CD4-positive, alpha-beta T cell treated with Interleukin-1 beta for 1 hour (primary cell): ENCODE results near the gene PLCE1.
"Not testable (repeated sequence)": the region's sequence is repeated elsewhere in the genome, so short reads cannot be mapped to it uniquely, and the experiment has no call there.

ENCODE experiments used
- DNase-seq, 2 donors: peaks; one replicate each; pipeline ENCODE4 v3.0.0-alpha.2; 2020 to 2022

The PLCE1 gene

DNA sequence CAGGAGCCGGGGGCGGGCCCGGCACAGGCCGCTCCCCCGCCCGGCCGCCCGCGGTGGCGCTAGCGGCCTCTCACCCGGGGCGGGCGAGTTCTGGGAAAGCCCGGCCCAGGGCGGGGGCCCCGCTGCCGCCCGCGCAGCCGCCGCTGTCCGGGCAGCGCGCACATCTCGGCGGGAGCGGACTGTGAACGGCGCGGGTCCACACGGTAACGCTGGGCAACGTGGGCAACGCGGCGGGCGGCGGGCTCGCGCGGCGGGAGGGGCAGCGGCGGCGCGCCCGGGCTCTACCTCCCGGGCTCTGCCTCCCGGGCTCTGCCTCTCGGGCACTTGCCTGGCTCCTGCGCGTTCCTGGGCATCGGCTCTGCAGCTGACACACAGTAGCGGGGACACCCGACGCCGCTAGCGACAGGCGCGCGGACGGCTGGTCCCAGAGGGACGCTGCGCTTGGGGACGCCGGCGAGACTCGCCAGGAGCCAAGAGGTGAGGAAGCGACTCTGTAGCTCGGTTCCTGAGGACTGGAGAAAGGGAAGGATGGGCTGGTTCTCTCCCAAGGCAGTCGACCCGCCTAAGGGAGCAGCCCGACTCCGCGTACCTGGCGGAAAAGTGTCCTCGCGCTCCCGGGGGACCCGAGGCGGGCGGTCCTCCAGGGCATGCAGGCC, at the start of gene PLCE1:
Gene PLCE1, plus strand, starts transcription at position 150 of the 656 bp plus-strand sequence. CDS start 37,116 bp downstream, outside the sequence.
- no peak for DNase-seq

DNA sequence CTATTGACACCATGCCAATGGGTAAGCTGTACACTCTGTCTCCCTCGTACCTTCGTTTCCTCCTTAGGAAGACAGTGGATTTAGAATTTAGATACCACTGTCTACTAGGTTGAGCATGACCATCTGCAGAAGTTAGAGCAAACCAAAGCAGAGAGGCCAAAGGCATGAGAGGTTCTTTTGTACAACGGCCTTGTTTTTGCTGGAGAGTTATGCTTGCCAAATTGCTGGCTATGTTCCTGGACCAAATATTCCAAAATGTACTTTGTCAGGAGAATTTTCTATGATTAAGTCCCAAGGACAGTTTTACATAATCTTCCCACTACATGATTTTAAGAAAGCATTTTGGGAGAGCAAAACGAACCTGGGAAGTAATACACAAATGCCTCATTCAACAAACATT, 47.9 kb upstream of the PLCE1 start:
- DNase-seq, result no peak

DNA sequence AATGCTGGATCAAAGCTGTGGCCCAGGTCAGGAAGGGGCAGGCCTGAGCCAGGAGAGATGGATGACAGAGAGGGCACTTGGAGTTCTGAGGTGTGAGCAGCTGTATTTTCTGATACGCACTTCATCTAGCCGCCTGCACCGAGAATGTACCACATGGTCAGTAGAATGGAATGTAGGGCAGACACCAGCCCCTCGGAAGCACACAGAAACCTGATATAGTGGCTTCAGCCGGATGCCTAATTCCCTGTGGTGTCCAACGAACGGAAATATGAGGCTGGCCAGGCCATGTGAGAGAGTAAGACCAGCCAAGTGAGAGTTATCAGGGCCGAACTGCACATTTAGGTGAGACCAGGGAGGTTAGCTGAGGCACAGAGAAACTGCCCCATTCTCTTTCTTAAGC, 46.7 kb upstream of the PLCE1 start:
- no peak for DNase-seq

DNA sequence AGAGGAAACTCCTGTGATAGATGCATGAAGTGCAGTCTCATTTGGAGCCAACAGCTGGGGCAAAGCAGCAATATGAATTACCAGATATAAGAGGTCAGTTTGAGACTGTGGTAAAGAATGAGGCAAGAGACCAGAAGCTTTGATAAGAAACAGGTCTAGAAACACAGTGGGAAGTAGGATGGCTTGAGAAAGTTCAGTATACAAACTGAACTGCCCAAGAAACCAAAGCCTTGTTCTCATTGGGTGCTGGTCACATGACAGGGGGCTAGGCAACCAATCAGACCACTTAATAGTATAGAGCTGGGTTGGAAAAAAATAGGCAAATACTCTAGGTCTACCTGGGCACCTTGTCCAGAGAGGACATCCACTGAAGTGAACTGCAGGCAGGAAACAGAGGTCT, 46.2 kb upstream of the PLCE1 start:
- DNase-seq, result no peak

- DNase-seq, result no peak
These were observed 41.8 kb upstream of the PLCE1 start for GRCh38 chr10:93951905-93952304.

GRCh38 chr10:93954299-93954698, 39.4 kb upstream of the PLCE1 start:
- DNase-seq, result no peak

GRCh38 chr10:93954726-93955363, 38.9 kb upstream of the PLCE1 start:
- no peak for DNase-seq

GRCh38 chr10:93958834-93959233, 34.9 kb upstream of the PLCE1 start:
- no peak for DNase-seq

DNA sequence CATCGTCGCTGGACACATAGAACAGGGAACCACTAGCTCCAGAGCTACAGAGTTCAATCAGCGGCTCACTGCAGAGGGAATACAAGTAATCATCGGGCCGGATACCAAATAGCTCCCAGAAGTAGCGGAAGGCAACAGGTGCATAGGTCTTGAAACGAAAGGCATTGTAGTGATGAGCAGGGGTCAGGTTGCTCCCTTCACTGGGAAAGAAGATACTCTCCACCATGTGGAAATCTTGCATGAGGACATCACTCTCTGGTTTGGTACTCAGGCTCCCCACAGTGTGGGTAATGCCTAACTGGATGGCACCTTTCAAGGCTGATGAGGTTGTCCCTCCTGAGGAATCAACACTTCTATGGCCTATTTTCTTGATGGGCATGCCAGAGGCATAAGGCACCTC, 32.7 kb upstream of the PLCE1 start:
- not testable (repeated sequence) for DNase-seq

DNA sequence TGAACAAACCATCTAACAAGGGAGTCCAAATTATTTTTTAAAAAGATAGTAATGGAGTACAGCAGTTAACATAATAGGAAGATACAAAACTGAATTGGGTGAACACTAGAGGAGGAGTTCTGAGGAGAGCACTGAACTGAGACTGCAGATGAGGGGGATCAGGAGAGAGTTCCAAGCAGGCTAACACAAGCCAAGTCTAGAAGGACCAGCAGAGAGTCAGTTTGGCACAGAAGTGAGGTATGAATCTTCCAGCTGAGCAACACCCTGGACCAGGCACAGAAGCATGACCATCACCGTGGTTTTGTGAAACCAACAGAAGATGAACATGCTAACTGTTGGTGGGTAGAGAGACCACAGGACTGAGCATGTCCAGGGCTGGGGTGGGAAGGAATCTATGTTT, 30.8 kb upstream of the PLCE1 start:
- DNase-seq, result no peak

DNA sequence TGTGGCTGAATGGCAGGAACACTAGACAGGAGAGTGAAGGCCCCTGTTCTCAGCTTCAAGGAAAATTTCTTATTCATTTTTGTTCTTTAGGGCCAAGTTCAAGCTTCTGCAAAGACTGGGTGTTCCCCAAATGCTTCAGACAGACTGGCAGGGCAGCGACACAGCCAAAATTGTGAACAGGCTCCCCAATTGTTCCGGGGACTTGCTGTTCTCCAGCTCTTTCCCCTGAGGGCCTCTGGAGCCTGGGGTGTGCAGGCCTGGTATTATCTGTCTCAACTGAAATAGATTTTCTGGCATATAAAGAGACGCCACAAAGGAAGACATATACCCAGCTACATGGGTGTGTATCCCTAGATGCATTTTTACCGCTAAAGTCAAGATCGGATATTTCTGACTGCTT, 30.3 kb upstream of the PLCE1 start:
- no peak for DNase-seq

DNA sequence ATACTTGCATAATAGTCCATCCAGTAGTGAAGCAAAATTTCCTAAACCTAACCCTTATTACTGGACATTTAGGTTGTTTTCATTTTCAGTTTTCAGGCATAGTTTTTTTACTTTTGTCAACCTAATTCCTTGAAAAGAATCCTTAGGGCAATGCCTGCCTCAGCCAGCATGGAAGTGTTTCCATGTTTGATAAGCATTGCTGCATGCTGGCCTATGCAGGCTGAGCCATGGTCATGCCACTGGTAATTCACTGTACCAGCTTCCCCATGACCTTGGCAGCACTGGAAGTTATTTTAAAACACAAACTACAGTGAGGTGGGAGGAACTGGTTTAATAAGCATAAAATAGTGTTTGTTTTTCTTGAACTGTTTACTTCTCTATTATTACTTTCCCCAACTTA, 27.8 kb upstream of the PLCE1 start:
- no peak for DNase-seq

- no peak for DNase-seq
These were observed 26.0 kb upstream of the PLCE1 start for GRCh38 chr10:93967756-93968155.

DNA sequence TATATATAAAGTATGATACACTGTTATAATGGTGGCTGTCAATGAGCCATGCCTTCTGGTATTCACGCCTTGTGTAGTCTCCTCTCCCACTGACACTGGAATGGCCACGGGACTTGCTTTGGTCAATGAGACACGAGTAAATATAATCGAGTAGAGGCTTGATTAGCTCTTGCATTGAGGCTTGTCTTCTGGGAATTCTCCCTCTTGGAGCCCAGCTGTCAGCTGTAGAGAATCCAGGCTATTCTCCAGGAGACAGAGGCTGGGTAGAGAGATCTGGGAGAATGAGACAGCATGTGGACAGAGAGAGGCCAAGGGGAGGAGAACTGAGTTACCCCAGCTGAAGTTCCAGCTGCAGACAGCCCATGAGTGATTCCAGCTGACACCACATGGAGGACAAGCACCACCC, 25.2 kb upstream of the PLCE1 start:
- no peak for DNase-seq

DNA sequence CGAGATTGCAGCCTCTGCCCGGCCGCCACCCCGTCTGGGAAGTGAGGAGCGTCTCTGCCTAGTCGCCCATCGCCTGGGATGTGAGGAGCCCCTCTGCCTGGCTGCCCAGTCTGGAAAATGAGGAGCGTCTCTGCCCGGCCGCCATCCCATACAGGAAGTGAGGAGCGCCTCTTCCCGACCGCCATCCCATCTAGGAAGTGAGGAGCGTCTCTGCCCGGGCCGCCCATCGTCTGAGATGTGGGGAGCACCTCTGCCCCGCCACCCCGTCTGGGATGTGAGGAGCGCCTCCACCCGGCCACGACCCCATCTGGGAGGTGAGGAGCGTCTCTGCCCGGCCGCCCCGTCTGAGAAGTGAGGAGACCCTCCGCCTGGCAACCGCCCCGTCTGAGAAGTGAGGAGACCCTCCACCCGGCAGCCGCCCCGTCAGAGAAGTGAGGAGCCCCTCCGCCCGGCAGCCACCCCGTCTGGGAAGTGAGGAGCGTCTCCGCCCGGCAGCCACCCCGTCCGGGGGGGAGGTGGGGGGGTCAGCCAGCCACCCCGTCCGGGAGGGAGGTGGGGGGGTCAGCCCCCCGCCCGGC, 23.2 kb upstream of the PLCE1 start:
- DNase-seq, result not testable (repeated sequence)

- no peak for DNase-seq
These were observed 19.8 kb upstream of the PLCE1 start for GRCh38 chr10:93973748-93974445.

- no peak for DNase-seq
These were observed 16.3 kb upstream of the PLCE1 start for GRCh38 chr10:93977442-93977841.

GRCh38 chr10:93980486-93980885, 13.2 kb upstream of the PLCE1 start:
- no peak for DNase-seq

GRCh38 chr10:93991114-93991513, 2.6 kb upstream of the PLCE1 start:
- no peak for DNase-seq

GRCh38 chr10:93991596-93992284, 2.0 kb upstream of the PLCE1 start:
- no peak for DNase-seq

- DNase-seq, result no peak
These were observed 1.2 kb upstream of the PLCE1 start for GRCh38 chr10:93992400-93993030.

DNA sequence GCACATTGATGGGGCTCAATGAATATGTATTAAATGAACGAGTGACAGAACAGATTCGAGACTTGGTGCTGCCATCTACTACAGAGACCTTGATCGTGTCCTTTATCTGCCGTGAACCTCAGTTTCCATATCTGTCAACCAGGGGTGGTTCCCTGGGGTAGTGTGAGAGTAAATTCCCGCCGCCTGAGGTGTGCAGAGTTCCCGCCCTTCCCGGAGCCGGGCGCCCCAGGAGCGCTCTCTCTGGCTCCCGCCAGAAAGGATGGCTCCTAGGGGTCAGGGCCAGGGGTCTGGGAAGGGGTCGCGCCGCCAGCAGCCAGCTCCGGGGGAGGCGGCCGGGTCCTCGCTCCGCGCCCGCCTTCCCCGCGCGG, 333 bp upstream of the PLCE1 start:
- DNase-seq, result no peak

DNA sequence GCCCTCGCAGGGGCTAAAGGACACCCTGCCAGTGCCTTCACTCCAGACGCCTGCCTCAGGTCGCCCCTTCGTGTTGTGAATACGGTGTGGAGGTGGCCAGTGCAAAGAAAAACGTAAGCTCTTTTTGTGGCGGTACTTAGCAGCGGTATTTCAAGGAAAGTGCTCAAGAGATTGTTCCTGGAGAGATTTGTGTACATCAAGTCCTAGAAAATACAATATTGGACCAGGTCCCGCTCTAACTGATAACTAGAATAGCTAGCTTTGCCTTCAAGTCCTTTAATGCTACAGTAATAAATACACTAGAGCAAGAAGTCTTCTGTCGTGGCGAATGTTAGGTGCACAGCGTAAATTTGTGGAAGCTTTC, 689 bp downstream of the PLCE1 start:
- no peak for DNase-seq
